HuH-7.5 (cell line): ENCODE results near the gene AHCYL2.
"Not testable (repeated sequence)": the region's sequence is repeated elsewhere in the genome, so short reads cannot be mapped to it uniquely, and the experiment has no call there.

Source experiments
- DNase-seq: peaks from one replicate; pipeline ENCODE4 v3.0.0; 2011; ENCODE audit warnings: low spot score

The AHCYL2 gene

GRCh38 chr7:129427526-129428045 lies 202.8 kb downstream of the AHCYL2 start:
- no peak for DNase-seq

GRCh38 chr7:129431911-129432643 lies 207.2 kb downstream of the AHCYL2 start:
- no peak for DNase-seq

- peak; percentile 89 for DNase-seq
These were observed 209.2 kb downstream of the AHCYL2 start, which contains the start of gene STRIP2 for GRCh38 chr7:129433847-129434674. STRIP2 (plus strand) TSS chr7:129434432; CDS start chr7:129434473, 41 bp downstream.

GRCh38 chr7:129434675-129435318 lies 210.0 kb downstream of the AHCYL2 start:
- DNase-seq = peak; percentile 29

DNA sequence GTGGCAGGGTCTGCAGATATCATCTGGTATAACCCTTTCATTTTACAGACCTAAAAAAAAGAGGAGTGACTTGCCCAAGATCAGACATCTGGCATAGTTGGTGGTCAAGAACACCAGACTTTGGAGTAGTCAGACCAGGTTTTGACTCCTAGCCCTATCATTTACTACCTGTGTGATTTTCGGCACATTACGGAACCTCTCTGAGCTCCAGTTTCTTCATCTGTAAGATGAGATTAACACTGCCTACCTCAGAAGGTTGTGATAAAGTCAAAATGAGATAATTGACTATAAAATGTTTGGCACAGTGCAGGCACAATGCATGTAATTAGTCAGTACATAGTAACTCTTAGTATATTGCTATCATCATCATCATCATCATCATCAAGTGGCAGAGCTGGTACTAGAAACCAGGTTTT lies 210.6 kb downstream of the AHCYL2 start:
- no peak for DNase-seq

GRCh38 chr7:129436335-129436923 lies 211.6 kb downstream of the AHCYL2 start:
- DNase-seq = no peak

GRCh38 chr7:129437190-129437589 lies 212.4 kb downstream of the AHCYL2 start:
- no peak for DNase-seq

- DNase-seq = no peak
These were observed 213.5 kb downstream of the AHCYL2 start for GRCh38 chr7:129438281-129438838.

DNA sequence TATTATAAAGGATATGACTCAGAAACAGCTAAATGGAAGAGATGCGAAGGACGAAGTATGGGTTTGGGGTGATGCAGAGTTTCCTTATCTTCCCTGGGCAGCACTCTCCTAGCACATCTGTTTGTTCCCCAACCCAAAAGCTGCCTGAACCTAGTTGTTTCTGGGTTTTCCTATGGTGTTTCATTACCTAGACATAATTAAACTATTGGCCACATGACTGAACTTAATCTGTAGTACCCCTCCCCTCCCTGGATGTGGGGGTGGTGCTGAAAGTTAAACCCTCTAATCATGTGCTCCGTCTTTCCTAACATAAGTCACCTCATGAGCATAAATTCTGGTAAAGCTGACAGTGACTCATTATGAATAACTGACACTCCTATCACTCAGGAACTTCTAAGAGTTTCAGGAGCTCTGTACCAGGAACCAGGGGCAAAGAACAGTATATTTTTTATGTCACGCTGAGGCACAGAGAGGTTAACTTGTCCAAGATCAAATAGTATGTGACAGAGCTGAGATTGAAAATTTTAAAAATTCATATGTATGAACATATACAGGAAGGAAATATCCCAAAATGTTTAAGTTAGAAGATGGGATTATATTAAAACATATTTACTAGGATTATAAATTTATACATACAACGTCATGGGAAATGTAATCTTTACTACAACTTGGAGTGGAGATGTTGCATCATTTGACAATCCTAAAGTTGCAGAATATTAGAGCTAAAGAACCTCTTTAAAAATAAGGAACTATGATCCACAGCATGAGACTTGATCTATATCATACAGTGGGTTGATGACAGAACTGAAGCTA lies 214.2 kb downstream of the AHCYL2 start:
- DNase-seq = no peak

- no peak for DNase-seq
These were observed 215.3 kb downstream of the AHCYL2 start for GRCh38 chr7:129439963-129440625.

- no peak for DNase-seq
These were observed 218.8 kb downstream of the AHCYL2 start for GRCh38 chr7:129443612-129444011.

GRCh38 chr7:129444776-129445175 lies 219.9 kb downstream of the AHCYL2 start:
- not testable (repeated sequence) for DNase-seq

DNA sequence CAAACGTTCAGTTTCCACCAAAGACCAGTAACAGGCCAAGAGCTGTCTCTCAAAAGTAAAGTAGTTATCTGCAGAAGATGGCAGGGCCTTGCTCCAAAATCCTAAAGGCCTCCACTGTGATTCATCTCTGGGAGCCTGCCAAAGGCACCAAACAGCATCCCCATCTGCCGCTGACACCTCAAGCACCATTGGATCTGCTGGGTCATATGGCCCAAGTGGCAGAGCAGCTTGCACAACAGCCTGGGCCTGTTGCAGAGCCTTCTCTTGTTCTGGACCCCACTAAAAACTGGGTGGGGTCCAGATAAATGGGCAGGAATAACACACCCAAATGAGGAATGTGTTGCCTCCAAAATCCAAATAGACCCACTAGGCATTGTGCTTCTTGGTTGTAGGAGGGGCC lies 222.1 kb downstream of the AHCYL2 start:
- not testable (repeated sequence) for DNase-seq

GRCh38 chr7:129447445-129447844 lies 222.6 kb downstream of the AHCYL2 start:
- DNase-seq = not testable (repeated sequence)

DNA sequence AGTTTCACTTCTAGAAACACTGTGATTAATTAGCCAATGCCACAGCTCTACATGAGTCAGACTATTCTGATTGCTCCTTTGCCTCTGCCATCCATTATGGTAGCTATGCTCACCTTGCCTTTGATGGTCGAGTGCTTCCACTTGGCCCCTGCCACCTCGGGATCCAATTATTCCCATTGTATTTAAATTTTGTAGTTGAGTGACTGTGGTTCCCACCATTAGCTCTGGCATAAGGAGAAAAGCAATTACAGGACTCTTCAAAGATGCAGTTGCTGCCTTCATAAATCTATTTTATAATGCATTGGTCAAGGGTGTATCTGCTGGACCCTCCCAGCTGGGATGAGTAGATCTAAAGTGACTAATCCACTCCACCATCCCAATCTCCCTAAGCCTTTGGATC lies 223.8 kb downstream of the AHCYL2 start:
- not testable (repeated sequence) for DNase-seq

DNA sequence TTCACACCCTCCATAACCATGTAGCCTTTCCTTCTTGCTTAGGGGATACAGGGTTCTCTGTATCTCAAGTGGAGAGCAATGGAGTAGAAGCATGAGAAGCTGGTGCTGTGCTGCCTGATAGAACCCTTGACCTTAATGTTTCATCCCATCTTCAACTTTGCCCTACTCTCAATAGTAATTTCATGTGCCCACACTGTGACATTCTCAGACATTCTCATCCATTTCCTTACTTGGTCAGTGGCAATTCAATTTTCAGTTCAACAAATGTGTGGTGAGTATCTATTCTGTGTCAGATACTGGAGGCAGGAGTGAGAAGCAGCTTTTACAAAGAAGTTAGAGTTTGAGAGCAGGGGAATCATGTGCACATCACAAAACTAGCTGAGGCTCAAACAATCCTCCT lies 225.5 kb downstream of the AHCYL2 start:
- no peak for DNase-seq

DNA sequence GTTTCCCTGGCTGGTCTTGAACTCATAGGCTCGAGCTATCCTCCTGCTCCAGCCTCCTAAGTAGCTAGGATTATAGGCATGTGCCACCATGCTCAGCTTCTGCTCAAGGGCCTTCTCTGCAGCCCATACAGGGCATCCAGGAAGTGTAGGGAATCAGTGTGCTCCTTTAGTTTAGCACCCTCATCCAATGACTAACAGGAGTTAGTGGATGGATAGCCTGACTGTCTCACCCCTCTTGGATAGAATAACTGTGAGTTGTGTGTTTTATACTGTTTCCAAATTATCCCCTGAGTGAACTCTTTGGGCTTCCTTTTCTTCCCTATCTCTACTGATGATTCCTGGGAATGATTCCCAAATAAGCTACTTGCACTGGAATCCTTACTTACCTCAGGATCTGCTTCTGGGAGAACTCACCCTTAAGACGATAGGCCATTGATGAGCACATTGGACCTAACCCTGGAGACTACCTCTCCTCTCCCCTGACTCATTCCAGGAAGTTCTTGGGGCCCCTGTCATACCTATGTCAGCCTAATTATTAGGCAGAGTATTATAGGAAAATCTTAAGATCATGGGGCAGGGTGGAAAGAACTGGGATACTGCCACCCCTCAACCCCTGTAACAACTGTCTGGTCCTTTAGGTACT lies 227.9 kb downstream of the AHCYL2 start:
- no peak for DNase-seq

DNA sequence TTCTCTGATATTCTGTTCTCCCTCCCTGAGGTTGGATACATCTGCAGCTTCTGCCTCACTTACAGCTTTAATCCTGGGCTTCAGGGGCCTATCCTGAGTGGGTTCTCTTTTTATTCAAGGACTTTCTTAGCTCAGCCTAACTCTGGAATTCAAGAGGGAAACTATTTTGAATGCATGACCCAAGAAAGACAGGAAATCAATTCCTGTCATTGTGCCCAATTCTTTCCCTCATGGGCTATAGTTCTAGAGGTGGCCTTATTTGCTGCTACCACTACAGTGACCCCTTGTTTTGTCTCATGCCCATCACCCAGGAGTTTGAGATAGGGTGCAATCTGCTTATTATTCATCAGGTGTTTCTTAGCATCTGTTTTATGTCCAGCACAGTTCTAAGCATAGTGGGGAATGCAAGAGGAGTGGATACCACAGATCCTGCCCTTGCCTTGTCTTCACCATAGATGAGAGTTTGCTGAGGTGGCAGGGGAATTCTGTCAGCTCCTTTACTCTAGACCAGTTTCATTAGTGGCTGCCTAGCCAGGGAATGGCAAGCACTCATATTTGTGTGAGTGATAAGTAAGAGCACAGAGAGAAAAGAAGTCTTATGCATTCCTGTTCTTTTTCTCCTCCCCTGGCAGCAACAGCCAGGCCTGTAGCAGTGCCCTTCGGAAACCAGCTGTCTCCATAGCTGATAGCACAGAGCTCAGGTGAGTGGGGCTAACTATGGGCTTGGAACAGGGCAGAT lies 228.8 kb downstream of the AHCYL2 start:
- no peak for DNase-seq

DNA sequence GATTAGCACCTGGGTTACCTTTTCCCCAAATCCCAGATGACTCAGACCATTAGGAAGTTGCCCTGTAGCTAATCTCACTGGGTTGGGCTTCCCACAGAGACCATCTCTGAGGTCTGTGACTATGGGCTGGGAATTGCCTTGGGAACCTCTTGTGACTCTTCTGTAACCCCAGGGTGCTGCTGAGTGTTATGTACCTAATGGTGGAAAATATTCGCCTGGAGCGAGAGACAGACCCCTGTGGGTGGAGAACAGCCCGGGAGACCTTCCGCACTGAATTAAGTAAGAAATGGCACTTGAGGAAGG lies 229.4 kb downstream of the AHCYL2 start:
- DNase-seq = no peak
